Astrocyte of the spinal cord (primary cell): ENCODE results near the gene EIF3B.

Source experiments
- DNase-seq: peaks from one replicate; pipeline ENCODE4 v3.0.0; 2011; ENCODE audit warnings: low read depth, low spot score
- H3K4me3 ChIP-seq: 2 replicates; pipeline ENCODE4 v1.5.1; 2011; ENCODE audit warnings: low read depth, mild to moderate bottlenecking, low read length, moderate library complexity
- in situ Hi-C: cut with HindIII; loops from 2 replicates; pipeline ENCODE4 v1.10.0; 2017; ENCODE audit warnings: low sequenced_read_pairs
- TF ChIP-seq, protein P1 (sequence below): IDR thresholded peaks from 2 replicates; pipeline ENCODE4 v1.5.1; 2012; ENCODE audit warnings: low read depth, mild to moderate bottlenecking, low read length, inconsistent platforms

Gene EIF3B

DNA sequence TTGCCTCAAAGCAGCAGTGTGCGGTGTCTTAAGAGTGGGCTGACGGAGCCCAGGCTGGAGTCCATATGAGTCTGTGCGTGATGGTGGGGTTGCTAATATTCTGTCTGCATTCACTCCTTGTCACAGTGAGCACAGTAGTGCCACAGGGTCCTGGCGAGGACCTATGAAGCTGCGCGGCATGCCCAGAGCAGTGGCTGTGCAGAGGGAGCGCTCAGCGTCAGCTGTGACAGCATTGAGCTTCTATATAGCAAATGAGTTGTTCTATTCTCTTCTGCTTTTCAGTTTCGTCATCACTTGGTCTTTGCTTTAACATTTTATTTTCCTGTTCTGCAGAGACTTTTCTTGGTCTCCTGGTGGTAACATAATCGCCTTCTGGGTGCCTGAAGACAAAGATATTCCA, 14.5 kb downstream of the EIF3B start:
- in situ Hi-C loops, result no loop called here
- DNase-seq, result no peak
- TF ChIP-seq, protein P1, sequence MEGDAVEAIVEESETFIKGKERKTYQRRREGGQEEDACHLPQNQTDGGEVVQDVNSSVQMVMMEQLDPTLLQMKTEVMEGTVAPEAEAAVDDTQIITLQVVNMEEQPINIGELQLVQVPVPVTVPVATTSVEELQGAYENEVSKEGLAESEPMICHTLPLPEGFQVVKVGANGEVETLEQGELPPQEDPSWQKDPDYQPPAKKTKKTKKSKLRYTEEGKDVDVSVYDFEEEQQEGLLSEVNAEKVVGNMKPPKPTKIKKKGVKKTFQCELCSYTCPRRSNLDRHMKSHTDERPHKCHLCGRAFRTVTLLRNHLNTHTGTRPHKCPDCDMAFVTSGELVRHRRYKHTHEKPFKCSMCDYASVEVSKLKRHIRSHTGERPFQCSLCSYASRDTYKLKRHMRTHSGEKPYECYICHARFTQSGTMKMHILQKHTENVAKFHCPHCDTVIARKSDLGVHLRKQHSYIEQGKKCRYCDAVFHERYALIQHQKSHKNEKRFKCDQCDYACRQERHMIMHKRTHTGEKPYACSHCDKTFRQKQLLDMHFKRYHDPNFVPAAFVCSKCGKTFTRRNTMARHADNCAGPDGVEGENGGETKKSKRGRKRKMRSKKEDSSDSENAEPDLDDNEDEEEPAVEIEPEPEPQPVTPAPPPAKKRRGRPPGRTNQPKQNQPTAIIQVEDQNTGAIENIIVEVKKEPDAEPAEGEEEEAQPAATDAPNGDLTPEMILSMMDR, result no peak
- H3K4me3 ChIP-seq, result no peak overlapping the region

DNA sequence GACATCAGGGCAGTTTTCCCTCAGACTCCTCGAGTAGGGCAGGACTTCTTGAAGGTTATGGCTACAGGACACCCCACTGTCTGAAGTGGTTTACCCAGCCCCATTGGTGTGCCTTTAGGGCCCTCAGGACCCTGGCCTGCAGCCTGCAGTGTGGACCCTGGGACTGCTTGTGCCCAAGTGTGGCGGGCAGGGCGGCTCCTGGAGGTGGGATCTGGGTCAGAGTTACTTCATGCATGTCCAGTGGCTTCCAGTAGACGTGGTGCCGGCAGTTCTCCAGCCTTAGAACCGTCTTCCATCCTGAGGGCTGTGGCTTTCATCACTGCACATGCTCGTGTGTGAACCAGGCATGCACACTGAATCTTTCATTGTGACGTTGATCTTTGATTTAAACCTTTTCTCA, 16.7 kb downstream of the EIF3B start:
- in situ Hi-C loops, result no loop called here
- H3K4me3 ChIP-seq, result no peak overlapping the region
- TF ChIP-seq, protein P1, result no peak
- no peak for DNase-seq

DNA sequence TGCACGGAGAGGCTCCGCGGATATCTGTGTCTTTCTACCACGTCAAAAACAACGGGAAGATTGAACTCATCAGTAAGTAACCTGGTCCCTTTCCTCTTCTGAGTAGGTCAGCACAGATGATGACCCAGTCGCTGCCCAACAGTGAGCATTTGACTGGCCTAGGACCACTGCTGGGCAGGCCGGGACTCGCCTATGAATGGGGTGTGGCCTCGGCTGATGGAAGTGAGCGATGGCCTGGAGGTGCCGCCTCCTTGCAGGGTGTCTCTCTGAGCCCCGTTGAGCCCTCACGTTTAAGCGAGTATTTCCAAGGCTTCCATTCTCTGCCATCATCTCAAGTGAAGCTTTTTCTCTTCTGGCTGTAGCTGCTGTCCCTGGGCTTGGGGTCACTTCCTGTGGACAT, 18.1 kb downstream of the EIF3B start:
- no peak for DNase-seq
- in situ Hi-C loops, result no loop called here
- no peak overlapping the region for H3K4me3 ChIP-seq
- TF ChIP-seq, protein P1, result no peak

DNA sequence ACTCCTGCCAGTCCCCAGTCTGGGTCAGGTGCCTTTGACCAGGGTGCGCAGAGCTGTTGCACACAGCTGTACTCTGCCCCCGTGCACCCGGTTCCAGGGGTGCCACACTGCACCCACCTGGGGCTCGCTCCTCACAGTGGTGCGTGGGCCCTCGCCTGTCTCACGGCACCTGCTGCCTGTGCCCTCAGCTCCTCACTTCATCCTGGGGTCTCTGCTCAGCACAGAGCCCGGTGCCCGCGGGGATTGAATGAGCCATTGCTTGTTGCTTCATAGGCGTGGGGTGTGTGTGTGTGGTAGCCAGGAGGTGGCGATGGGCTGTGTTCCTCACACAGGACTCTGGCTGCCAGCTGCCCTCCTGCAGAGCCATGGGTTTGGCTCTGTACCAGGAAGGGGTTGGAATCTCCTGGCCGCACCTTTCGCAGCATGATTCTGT, 18.5 kb downstream of the EIF3B start:
- TF ChIP-seq, protein P1, result no peak
- H3K4me3 ChIP-seq, result no peak overlapping the region
- DNase-seq, result peak; percentile 14
- in situ Hi-C loops, result no loop called here

DNA sequence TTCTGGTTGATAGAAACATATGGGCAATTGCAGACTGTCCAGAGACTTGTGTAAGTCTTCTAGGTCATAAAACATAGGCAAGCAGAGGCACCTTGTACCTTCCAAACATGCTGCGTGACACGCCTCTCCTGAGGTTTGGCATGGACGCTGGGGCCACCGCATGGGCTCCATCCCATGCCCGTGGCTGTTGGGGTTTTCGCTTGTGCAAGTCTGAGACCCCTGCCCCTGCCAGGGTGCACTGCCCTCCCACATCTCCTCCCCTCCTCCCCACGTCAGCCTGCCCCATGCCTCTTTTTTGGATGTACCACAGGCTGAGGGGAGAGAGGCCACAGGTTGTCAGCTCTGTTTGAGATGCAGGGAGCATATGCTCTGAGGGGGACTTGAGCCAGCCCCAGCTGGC, 19.0 kb downstream of the EIF3B start:
- TF ChIP-seq, protein P1, result no peak
- DNase-seq, result no peak
- no peak overlapping the region for H3K4me3 ChIP-seq
- in situ Hi-C loops, result no loop called here

DNA sequence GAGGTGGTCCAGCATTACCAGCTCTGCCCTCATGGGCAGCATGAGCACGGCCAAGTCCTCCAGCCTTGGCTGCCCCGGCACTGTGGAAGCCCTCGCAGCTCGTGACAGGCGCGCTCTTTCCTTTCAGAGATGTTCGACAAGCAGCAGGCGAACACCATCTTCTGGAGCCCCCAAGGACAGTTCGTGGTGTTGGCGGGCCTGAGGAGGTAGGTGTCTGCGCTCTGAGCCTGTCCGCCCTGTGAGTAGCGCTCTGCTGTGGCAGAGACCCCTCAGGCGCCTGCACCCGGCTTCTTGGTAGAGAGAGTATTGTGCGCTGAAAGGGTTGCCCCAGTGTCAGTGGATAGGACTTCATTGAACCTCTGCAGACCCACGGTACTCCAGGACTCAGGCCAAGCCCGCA, 19.8 kb downstream of the EIF3B start:
- H3K4me3 ChIP-seq, result no peak overlapping the region
- TF ChIP-seq, protein P1, result no peak
- DNase-seq, result no peak
- in situ Hi-C loops, result no loop called here
